Activated gamma-delta T cell treated with anti-CD3 and anti-CD28 coated beads, Interleukin-2, amount 50 U/mL, for 16 hours (primary cell): ENCODE measurements around the gene CDH15.

ENCODE experiments used
- DNase-seq: peaks from one replicate; pipeline ENCODE4 v3.0.0-alpha.2; 2020; ENCODE audit warnings: low read depth

Gene CDH15

DNA sequence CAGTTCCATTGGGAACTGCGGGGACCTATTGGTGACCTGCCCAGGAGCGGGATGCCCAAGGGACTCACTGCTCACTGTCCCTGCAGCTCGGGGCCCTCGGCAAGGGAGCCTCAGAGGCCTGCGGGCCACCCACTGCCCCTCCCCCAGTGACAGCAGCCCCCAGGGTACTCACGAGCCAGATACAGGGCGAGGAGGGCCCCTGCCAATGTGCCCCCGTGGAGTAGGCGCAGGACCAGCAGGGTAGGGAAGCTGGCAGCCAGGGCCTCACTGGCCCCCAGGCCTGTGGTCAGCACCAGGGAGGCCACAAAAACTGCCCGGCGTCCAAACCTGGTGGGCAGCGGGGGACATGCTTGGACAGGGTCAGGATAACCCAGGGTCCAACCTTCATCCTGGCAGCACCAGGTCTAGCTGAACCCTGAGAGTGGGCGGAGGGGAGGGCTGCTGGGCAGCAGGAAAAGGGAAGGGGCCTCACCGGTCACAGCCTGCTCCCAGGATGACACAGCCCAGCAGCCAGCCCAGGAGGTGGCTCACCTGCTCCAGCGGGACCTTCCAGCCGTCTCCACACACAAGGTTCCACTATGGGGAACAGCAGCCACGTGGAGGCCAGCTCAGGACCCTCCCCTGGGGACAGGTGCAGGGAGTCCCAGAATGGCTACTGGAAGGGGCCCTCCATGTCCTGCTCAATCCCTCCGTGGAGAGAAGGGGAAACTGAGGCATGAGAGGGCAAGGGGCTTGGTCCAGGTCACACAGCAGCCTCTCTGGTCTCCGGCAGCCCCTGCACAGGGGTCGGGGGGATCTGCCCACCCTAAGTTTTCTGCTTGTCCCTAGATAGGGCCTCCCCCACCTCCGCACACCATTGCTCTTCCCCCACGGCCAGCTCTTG is 27.9 kb downstream of the CDH15 start:
- no peak for DNase-seq

DNA sequence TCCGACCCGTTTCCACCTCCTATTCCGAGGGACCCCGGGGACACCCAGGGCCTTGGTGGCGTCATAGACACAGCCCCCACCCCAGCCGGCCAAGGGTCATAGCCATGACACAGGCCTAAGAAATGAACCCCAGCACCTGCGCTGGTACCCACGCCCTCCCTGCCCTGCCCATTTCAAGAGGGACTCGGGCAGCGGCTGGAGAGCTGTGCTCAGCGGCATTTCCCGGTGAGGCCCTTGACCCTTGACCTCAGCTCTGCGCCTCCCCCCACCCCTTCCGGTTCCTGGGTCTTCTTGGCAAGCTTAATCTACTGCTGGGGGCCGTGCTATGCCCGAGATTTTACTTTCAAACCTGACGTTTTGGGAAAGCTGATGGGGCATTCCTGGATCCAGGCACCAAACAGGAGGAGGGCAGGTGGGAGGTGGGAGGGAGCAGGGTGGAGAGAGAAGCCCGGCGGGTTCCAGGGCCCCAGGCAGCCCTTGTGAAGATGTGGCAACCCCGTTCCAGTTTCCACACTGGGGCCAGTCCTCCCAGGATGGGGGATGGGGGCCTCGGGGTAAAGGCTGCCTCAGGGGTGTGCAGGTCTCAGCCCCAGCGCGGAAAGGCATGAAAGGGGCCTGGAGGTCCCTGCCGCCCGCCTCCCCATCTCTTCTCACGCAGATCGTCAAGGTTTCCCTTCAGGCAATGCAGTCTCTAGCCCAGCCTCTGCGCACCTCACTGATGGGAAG is 28.7 kb downstream of the CDH15 start, which contains the start of gene SLC22A31:
Gene SLC22A31 (minus strand): TSS at position 414 of the 726 bp plus-strand sequence. CDS start 36 bp downstream, at position 378.
- DNase-seq, result no peak

DNA sequence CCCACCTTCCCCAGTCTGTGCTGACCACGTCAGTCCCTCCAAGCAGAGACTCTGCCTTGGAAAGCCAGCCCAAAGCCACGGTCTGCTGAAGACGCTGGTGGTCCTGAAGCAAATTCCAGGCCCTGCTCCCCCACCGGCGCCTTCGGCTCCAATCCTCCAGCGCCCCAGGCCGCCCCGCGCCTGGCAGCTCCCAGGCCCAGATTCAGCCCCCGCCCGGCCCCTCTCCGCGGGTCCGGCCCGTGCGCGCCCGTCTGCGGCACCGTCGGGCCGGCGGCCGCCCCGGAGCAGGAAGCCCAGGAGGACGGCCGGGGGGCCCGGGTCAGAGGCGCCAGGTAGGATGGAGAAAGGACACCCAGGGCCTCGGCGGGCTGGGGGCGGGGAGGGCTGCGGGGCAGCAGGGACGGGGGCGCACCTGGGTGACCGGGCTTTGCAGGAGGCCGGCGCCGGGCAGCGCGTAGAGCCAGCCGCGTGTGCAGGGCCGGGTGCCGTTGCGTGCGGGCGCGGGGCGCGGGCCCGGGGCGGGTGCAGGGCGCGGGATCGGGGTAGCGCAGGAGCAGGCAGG is 29.4 kb downstream of the CDH15 start:
- DNase-seq, result no peak

DNA sequence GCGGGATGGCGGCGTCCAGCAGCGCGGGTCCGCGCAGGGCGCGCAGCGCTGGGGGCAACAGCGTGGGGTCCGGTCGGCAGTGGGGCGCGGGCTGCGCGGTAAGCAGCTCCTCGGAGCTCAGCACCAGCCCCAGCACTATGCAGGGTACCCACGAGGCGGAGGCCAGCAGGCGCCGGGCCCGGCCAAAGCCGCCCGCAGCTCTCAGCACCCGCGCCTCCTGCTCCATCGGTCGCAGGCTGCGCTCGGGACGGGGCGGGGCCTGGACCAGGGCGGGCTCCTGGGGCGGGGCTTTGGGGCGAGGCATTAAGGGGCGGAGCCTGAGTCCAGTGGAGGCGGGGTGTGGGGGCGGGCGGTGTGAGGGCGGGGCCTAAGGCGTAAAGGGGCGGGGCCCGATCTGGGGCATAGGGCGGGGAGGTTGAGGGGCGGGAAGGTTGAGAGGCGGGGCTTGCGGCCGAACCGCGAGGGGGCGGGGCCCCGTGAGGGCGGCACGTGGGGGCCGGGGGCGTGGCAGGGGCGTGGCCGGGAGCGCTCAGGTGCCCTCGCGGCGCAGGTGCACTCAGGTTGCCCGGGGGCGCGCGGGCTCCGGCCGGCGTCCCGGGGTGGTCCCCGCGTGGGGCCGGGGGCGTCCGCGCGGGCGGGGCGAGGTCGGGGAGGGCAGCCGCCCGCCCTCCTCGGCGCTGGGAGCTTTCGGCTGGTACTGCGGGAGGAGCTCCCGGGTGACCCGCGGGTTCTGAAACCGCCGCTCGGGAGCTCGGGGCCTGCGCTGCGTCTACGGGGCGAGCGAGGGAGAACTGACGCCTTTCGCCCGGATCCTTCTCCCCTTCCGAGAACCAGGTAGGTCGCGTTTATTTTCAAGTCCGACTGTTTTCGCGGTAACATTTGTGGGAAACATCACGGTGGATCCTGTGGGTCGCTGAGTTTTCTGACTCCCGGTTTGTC is 30.2 kb downstream of the CDH15 start:
- DNase-seq, result peak; percentile 58

DNA sequence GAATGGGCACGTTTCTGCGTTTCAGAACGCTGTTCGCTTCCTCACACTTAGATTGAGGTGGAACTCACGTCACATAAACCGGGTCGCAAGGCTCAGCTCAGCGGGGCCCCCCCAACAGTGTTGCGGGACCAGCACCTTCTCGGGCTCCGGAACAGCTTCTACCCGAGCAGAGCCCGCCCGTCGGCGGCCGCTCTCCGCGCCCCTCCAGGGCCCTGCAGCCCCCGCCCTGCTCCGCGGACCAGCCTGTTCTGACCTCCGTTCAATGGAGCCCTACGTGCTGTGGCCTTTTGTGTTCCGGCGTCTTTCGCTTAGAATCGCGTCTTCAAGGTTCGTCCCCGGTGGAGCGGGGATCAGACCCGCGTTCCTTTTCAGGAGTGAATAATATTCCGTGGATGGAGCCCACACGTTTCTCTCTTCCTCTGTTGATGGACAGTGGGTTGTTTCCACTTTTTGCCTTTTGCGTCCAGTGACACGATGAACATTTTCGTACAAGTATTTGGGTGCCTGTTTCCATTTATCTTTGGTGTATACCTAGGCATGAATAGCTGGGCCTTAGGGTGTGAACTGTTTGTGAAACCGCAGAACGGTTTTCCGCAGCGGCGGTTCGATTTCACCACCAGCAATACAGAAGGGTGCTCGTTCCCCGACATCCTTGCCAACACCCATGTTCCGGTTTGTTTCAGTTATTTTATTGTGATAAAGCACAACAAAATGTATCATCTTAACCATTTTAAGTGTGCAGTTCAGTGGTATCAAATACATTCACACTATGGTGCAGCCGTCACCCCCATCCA is 31.1 kb downstream of the CDH15 start:
- DNase-seq, result no peak

DNA sequence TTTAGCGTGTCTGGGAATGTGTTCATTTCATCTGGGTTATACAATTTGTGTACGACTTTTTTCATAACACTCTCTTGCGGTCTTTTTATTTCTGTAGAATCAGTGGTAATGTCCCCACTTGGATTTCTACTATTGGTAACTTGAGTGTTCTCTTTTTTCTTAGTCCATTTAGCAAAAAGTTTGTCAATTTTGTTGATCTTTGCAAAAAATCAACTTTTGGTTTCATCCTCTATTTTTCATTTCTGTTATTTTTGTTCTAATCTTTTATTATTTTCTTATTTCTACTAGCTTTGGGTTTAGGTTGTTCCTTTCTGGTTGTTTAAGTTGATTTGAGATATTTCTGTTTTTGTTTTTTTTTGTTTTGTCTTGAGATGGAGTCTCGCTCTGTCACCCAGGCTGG is 36.4 kb downstream of the CDH15 start:
- no peak for DNase-seq

DNA sequence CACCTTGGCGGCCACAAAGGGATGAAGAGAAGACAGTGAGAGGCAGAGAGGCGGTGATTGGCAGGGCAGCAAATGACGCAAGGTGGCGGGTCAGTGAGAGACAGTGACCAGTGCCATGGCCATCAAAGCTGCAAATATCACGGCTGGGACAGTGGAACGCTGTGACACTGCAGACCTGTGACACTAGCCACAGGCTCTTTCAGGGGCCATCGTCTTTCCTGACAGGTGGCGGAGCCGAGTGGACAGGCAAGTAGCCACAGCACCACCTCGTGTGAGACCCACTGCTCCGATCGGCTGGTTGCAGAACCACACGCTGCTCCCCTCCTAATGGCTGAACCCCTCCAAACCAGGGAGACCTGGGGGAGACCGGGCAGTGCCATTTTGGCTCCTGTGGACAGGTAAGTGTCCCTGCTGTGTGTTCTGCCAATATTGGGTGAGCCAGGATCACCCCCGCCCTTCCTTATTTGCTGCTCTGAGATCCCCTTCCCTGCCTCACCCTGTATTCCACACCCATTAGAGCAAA is 38.0 kb downstream of the CDH15 start:
- DNase-seq, result no peak

DNA sequence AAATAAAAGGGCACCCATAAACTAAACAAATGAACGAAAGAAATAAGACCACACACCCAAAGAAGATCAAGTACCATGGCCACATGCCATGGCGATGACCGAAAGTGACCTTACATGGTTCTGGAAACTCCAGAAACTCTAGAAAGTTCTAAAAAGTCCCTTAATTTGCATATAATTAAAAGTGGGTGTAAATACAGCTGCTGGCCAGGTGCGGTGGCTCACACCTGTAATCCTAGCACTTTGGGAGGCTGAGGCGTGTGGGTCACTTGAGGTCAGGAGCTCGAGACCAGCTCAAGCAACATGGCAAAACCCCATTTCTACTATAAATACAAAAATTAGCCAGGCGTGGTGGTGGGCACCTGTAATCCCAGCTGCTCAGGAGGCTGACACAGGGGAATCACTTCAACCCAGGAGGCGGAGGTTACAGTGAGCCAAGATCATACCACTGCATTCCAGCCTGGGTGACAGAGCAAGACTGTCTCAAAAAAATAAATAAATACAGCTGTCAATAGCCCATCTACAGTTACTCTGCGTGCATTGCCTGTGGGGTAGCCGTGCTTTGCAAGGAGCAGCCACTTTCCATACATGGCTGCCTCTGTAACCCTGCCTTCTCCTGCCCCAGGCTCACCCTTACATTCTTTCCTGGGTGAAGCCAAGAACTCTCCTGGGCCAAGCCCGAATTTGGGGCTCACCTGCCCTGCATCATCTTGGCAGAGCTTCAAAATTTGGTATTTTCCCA is 38.8 kb downstream of the CDH15 start:
- DNase-seq, result no peak

DNA sequence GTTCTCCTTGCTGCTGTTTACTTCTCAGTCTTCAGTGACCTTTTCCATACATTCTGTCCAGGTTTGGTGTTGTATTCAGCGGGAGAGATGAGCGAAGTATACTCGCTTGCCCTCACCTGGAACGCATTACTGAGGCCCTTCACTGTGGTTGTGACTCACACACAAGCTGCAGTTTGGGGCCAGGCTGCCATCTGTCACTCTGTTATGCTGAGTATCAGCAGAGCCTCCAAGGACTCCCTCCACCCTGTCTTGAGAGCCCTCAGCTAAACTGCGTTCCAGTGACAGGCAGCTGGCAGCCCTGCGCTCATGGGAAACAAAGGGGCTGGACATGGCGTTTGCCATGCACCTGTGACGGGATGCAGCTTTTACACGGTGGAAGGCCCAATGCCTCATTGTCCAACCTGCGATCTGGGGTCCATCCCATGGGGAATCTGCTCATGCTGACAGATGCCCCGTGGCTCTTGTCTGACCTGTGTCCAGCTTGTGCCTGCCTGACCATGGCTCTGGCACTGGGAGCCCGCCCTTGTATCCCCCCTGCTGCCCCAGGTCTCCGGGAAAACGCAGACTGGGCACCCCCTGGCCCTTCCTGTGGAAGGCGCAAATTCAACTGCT is 39.5 kb downstream of the CDH15 start:
- DNase-seq, result no peak

DNA sequence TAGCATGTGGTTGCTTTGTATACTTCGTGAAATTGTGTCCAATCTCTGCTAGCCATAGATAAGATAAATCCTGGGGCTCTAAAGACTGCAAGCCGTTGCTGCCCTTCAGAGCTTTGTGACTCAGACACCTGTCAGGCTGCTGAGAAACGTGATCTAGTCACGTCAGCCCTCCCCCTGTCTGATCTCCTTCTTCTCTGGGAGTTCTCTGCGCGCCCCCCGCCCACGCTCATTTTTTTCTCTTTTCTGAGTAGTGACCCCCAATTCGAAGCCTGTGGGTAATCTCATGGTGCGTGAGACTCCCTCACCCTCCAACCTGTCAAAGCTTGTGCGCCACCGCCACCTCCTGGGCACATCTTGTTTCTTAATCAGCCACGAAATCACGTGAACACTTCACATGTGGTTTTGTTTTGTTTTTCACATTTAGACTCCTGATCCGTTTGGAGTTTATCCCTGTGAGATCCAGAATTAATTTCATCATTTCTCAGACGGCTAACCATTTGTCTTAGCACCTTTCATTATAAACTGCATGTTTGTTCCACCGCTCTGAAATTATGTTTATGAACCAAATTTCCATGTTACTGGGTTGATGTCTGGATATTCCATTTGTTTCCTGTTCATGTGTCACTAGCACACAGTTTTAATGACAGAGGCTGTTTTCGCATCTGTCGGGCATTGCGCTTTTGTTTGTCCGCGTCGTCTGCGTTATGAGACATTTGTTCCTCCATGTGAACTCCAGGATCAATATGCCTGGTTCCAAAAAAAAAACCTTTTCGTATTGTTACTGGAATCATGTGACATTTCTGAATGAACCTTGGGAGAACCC is 45.0 kb downstream of the CDH15 start:
- DNase-seq, result peak; percentile 82

DNA sequence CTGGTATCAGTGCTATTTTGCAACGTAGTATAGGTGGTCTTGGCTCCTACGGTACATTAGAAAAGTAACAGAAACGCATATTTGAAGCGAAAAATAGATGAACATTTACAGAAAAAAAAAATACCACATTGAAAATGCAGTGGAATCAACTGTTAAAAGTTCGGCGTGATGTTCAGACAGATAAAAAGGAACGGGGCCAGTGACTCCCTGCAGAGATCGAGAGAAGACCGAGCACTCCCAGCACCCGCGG is 45.5 kb downstream of the CDH15 start:
- no peak for DNase-seq

DNA sequence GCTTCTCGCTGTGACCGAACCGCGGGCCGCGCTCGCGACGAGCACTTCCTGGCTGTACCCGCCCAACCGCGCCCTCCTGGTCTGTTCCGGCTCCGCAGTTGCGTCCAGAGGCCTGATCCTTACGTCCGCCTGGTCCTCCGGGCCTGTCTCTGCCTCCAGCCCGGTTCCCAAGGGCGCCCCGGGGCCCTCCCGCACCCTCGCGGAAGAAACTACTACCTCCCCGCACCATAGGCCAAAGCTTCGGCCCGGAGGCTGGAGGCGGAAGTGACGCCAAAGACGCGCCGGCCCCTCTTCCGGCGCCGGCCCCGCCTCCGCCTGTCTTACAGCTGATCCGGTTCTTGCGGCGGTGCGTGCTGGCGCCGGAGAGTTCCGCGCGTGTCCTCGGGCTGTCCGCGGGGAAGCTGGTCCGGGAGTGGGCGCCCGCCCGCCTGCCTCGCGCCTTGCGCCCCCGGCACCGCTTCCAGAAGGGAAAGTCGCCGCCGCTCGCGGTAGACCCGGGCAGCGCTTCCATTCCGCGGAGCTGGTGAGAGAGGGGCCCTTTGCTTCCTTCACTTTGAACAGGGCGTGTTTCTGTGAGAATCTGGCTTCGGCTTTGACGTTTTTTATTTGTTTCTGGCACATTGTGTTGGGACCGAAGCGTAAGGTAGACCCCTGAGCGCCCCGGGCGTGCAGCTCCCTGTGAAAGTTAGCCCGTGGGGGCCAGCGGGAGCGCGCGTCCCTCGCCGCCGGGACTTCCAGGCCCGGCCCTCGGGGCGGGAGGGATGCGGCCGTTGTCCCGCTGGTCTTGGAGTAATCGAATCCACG is 46.0 kb downstream of the CDH15 start, which contains the start of gene ZNF778:
Gene ZNF778 (plus strand): TSS at position 316 of the 804 bp plus-strand sequence. CDS start 3,425 bp downstream, outside the sequence.
- peak; percentile 64 for DNase-seq

DNA sequence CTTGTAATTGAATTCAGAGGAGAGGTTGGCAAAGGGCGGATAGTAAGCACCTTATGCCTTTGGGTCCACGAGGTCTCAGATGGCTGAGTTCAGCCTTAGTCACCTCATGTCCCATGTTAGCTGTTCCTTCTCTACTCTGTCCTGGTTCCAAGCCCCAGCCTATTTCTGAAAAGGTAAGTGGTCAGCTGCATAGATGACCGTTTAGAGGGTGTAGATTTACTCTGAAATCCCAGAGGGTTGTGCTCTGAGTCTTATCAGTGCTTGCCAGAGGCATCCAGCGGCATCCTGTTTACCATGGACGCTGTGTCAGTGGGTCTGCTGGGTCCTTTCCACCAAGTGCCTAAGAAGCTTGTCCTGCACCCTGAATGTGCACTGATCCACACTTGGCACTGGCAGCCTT is 47.8 kb downstream of the CDH15 start:
- no peak for DNase-seq

DNA sequence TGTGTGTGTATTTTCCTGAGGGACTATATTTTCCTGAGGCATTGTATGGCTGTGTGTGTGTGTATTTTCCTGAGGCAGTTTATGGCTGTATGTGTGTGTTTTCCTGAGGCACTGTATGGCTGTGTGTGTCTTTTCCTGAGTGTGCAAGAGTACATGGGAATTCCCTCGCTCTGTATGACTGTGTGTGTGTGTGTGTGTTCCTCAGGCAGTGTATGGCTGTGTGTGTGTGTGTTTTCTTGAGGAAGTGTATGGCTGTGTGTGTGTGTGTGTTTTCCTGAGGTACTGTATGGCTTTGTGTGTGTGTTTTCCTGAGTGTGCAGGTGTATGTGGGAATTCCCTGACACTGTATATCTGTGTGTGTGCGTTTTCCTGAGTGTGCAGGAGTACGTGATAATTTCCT is 50.1 kb downstream of the CDH15 start:
- no peak for DNase-seq

DNA sequence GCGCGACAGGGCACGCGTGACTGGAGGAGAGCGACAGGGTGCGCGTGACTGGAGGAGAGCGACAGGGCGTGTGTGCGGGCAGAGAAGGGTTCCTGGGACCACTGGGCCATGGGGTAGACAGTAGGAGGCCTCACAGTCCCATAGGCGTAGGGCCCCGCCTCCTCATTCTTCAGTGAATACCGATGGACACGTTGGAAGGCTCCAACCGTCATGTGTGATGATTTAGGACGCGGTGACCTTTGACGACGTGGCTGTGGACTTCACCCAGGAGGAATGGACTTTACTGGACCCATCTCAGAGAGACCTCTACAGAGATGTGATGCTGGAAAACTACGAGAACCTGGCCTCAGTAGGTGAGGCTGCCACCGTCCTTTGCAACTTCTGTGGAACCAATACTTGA is 51.4 kb downstream of the CDH15 start:
- DNase-seq, result no peak

DNA sequence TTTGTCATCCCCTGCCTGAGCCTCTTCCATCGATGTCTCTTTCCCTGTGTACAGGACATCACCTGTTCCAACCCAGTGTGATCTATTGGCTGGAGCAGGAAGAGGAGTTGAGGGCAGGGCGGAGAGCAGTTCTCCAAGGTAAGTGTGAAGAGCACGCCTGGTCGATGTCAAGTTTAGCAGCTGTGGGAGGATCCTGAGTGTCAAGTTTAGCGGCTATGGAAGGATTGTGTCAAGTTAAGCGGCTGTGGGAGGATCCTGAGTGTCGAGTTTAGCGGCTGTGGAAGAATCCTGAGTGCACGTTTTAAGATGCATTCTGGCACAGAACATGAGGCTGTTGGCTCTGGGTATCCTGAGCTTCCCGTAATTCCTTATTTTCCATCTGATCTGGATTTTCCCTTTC is 53.1 kb downstream of the CDH15 start:
- DNase-seq, result no peak

DNA sequence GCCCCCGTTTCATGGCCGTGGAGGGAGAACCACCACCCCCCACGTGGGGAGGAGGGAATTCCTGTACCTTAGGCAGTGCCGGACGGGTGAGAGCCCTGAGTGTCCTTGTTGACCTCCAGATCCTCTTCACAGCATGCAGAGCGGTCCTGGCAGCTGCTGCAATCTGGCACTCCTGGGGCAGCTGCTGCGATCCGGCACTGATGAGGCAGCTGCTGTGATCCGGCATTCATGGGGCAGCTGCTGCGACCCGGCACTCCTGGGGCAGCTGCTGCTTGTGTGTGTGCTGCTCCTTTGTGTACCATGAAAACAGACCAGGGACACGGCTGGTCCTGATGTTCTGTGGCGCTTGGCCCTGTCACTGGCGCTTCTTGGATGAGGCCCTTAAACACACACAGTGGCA is 58.7 kb downstream of the CDH15 start:
- no peak for DNase-seq

DNA sequence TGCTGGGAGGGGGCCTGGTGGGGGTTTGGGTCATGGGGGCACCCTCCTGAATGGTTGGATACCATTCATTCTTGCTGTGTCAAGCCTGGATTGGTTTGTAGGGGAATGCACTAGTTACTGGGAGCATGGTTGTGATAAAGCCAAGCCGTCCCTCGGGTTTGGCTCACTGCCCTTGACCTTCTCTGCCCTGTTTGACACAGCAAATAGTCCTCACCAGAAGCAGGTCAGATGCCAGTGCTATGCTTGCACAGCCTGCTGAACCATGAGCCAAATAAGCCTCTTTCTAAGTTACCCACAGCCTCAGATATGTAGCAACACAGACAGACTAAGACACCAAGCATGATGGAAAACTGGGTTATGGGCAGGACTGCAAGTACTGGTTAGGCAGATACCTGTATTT is 60.6 kb downstream of the CDH15 start:
- no peak for DNase-seq
